B cell (primary cell): ENCODE measurements around the gene LRFN4. TPM values are rescaled to one million over a fixed set of nuclear protein-coding genes. Genes with fewer than 3 reads are reported as not detected.

Experiments
- ATAC-seq: fragments of 200-7000 bp; cut with Tn5 transposase; one replicate; pipeline ENCODE4 v1.10.0; 2021; ENCODE audit warnings: low read depth, mild to moderate bottlenecking, moderate number of reproducible peaks, moderate library complexity
- CTCF ChIA-PET: fragments of 350-600 bp; sonication (Branson Sonifier 250); formaldehyde crosslinking; loops from one replicate; lab custom pipeline; 2021; ENCODE audit warnings: antibody characterized with exemption, inconsistent platforms; lab: Charles Lee
- POLR2A ChIA-PET: fragments of 350-600 bp; sonication (Branson Sonifier 250); formaldehyde crosslinking; loops from one replicate; lab custom pipeline; 2021; ENCODE audit warnings: antibody characterized with exemption; lab: Charles Lee
- DNase-seq: peaks from one replicate; pipeline ENCODE4 v3.0.0; 2013
- H2AFZ ChIP-seq: 2 replicates; pipeline ENCODE4 v1.6.1; 2012; ENCODE audit warnings: mild to moderate bottlenecking, low read depth, low read length; ENCODE audit not compliant: insufficient read depth, poor library complexity, severe bottlenecking
- H3K27ac ChIP-seq, 2 donors: 1 replicate in 1 of 2; 2 replicates in 1 of 2; pipeline ENCODE4 v1.5.1; 2012 to 2013; ENCODE audit warnings: low read length in 2 of 2, mild to moderate bottlenecking in 2 of 2, moderate library complexity in 1 of 2
- H3K27me3 ChIP-seq, 4 experiments: fragments of 200-600 bp in 1 of 4; sonication (generic) in 1 of 4; replicated peaks in 1 of 4; 1 replicate in 2 of 4; 2 replicates in 2 of 4; pipeline versions ENCODE4 v1.6.1 to v1.7.0; 2013 to 2016; ENCODE audit warnings: low read length in 3 of 4, mild to moderate bottlenecking in 2 of 4, mixed read lengths in 1 of 4, moderate library complexity in 1 of 4; ENCODE audit not compliant: insufficient read depth in 4 of 4, control insufficient read depth in 3 of 4; ENCODE audit errors: control extremely low read depth in 1 of 4
- H3K36me3 ChIP-seq, 2 experiments: replicated peaks in 1 of 2; 1 replicate in 1 of 2; 2 replicates in 1 of 2; pipeline versions ENCODE4 v1.6.1 to v1.7.1; 2013; ENCODE audit warnings: low read length in 1 of 2; ENCODE audit not compliant: insufficient read depth in 2 of 2, control insufficient read depth in 1 of 2; ENCODE audit errors: control extremely low read depth in 1 of 2, extremely low read depth in 1 of 2
- H3K4me1 ChIP-seq, 2 donors: fragments of 200-600 bp in 1 of 2; sonication (generic) in 1 of 2; 1 replicate in 1 of 2; 2 replicates in 1 of 2; pipeline versions ENCODE4 v1.5.1 to v1.6.1; 2013 to 2017; ENCODE audit warnings: low read length in 2 of 2; ENCODE audit not compliant: control insufficient read depth in 2 of 2, insufficient read depth in 2 of 2
- H3K4me2 ChIP-seq: replicated peaks from 2 replicates; pipeline ENCODE3; 2012; ENCODE audit warnings: mild to moderate bottlenecking, low read depth, low read length; ENCODE audit not compliant: poor library complexity, severe bottlenecking
- H3K4me3 ChIP-seq, 5 experiments: fragments of 200-600 bp in 1 of 5; sonication (generic) in 1 of 5; 1 replicate in 3 of 5; 2 replicates in 2 of 5; pipeline versions ENCODE4 v1.5.1 to v1.7.0; 2011 to 2016; ENCODE audit warnings: low read length in 4 of 5, mild to moderate bottlenecking in 4 of 5, low read depth in 2 of 5, control low read depth in 1 of 5, moderate library complexity in 1 of 5; ENCODE audit not compliant: insufficient read depth in 1 of 5; ENCODE audit errors: control extremely low read depth in 1 of 5, extremely low read depth in 1 of 5
- H3K79me2 ChIP-seq: fragments of 200-600 bp; sonication (generic); one replicate; pipeline ENCODE4 v1.6.0; 2016; ENCODE audit warnings: low read length; ENCODE audit not compliant: control insufficient read depth, insufficient read depth
- H3K9ac ChIP-seq: fragments of 200-600 bp; sonication (generic); 2 replicates; pipeline ENCODE4 v1.6.1; 2017; ENCODE audit warnings: mild to moderate bottlenecking, low read length, moderate library complexity
- H3K9me3 ChIP-seq, 3 donors: one replicate each; pipeline versions ENCODE4 v1.6.1 to v1.7.1; 2013; ENCODE audit warnings: low read length in 2 of 3; ENCODE audit not compliant: control insufficient read depth in 2 of 3, insufficient read depth in 1 of 3; ENCODE audit errors: control extremely low read depth in 1 of 3
- H4K20me1 ChIP-seq: 2 replicates; pipeline ENCODE4 v1.6.0; 2012; ENCODE audit warnings: mild to moderate bottlenecking, low read length; ENCODE audit not compliant: insufficient read depth, control insufficient read depth, poor library complexity, severe bottlenecking
- H3K27ac Mint-ChIP-seq: one replicate; pipeline ENCODE4 v1.8.0; 2021; ENCODE audit warnings: mixed read lengths
- H3K27me3 Mint-ChIP-seq: one replicate; pipeline ENCODE4 v1.8.0; 2021; ENCODE audit warnings: mixed read lengths
- H3K4me1 Mint-ChIP-seq: one replicate; pipeline ENCODE4 v1.8.0; 2021; ENCODE audit warnings: mixed read lengths
- H3K4me3 Mint-ChIP-seq: one replicate; pipeline ENCODE4 v1.8.0; 2021; ENCODE audit warnings: mixed read lengths
- H3K9me3 Mint-ChIP-seq: one replicate; pipeline ENCODE4 v1.8.0; 2022; ENCODE audit warnings: mixed read lengths; ENCODE audit not compliant: insufficient read depth
- EZH2 ChIP-seq: IDR thresholded peaks from 2 replicates; pipeline ENCODE4 v1.6.1; 2012; ENCODE audit warnings: borderline replicate concordance, low read depth, mild to moderate bottlenecking, moderate library complexity, low read length; ENCODE audit not compliant: insufficient read depth, poor library complexity, severe bottlenecking
- WGBS: methylation state at CpG from one replicate; pipeline ENCODE4 v1.1.5; 2013; ENCODE audit warnings: missing lambda C conversion rate; ENCODE audit not compliant: insufficient coverage; 5-methylcytosine and 5-hydroxymethylcytosine counted together
- intact Hi-C: fragments of 100-400 bp; cut with micrococcal nuclease; formaldehyde crosslinking; loops from one replicate; pipeline ENCODE4 v1.10.0; 2022
- polyA plus RNA-seq: library from polyadenylated mRNA; depleted of rRNA; stranded (reverse); fragments of >200 nt; gene quantifications from 2 replicates; pipeline ENCODE4 v1.2.3, GENCODE V29; 2012
- total RNA-seq, 2 donors: library from RNA; stranded (reverse); fragments of 120-200 nt in 1 of 2; gene quantifications; 1 replicate in 1 of 2; 2 replicates in 1 of 2; pipeline versions ENCODE4 v1.2.3 to v1.2.4, GENCODE V29; 2013 to 2022
- TF ChIP-seq, protein P1 (sequence below): fragments of 200-600 bp; IDR thresholded peaks from one replicate; pipeline ENCODE4 v1.8.0; 2022; ENCODE audit warnings: antibody characterized with exemption, mild to moderate bottlenecking

Gene LRFN4
- total and polyA plus RNA-seq, 2 donors (not counting 1 experiment from before 2014, with no cell fraction given), result 7.1 to 12.1 TPM

DNA sequence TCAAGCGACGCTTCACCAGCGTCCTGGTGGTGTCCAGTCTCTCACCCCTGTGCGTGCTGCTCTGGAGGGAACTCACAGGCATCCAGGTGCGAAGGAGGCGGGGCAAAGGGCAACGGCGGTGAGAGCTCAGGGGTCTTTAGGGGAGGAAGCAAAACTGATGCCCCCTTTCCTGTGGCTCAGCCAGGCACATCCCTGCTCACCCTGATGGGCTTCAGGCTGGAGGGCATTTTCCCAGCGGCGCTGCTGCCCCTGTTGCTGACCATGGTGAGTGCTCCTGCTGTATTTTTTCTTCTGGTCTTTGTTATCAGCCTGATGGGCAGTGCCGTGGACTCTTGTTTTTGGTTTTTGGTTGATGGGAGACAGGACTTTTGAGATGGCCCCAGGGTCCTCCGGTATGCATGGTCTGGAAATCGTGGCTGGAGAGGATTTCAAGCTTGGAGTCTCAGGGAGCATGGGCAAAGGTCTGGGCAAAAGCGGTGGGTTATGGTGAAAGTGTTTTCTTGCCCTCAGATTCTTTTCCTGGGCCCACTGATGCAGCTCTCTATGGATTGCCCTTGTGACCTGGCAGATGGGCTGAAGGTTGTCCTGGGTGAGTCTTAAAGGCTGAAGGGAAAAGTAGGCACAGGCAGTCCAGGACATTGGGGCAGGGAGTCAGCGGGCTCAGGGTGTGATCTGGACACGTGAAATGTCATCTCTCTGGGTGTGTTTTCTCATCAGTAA is 12.9 kb upstream of the LRFN4 start:
- peaks cover 28 to 37% of the 10 kb centered on the region in 2 donors for H3K4me1 ChIP-seq
- CTCF ChIA-PET, result interaction anchor here (0.6 to 3.5 kb wide), 7 partner anchors 8 to 264 kb away, joined by 3 to 20 read pairs (median 5); partner anchors contain the start of gene RBM4B
- H3K4me2 ChIP-seq, result peak overlapping the region; percentile 86
- peaks cover 3 to 49% of the 10 kb centered on the region in 2 experiments for H3K36me3 ChIP-seq
- H3K27me3 ChIP-seq, result no peaks in the 10 kb centered on the region
- DNase-seq (peak; percentile 8), ATAC-seq (no peak)
- intact Hi-C loops, result loop anchor here (1.0 to 2.0 kb wide), 4 partner anchors 12 to 297 kb away; partner anchors contain the start of genes ACTN3, RBM4 and ZDHHC24
- peak overlapping the region; percentile 74 to 100 (median 95) for H3K4me3 ChIP-seq
- no peak for TF ChIP-seq EZH2
- TF ChIP-seq, protein P1, sequence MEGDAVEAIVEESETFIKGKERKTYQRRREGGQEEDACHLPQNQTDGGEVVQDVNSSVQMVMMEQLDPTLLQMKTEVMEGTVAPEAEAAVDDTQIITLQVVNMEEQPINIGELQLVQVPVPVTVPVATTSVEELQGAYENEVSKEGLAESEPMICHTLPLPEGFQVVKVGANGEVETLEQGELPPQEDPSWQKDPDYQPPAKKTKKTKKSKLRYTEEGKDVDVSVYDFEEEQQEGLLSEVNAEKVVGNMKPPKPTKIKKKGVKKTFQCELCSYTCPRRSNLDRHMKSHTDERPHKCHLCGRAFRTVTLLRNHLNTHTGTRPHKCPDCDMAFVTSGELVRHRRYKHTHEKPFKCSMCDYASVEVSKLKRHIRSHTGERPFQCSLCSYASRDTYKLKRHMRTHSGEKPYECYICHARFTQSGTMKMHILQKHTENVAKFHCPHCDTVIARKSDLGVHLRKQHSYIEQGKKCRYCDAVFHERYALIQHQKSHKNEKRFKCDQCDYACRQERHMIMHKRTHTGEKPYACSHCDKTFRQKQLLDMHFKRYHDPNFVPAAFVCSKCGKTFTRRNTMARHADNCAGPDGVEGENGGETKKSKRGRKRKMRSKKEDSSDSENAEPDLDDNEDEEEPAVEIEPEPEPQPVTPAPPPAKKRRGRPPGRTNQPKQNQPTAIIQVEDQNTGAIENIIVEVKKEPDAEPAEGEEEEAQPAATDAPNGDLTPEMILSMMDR, result no peak
- Mint-ChIP-seq H3K4me1 (peaks cover 42% of the 10 kb centered on the region), H3K4me3 (peak overlapping the region; percentile 90), H3K27me3 (no peaks in the 10 kb centered on the region), H3K27ac (peak overlapping the region; percentile 94), H3K9me3 (no peaks in the 10 kb centered on the region)
- H3K79me2 ChIP-seq, result peaks cover 59% of the 10 kb centered on the region
- POLR2A ChIA-PET, result interaction anchor here (0.6 to 2.6 kb wide), 8 partner anchors 8 to 364 kb away, joined by 3 to 18 read pairs (median 4); partner anchors contain the start of genes DPP3 and RBM4B
- peaks cover 46% of the 10 kb centered on the region for H4K20me1 ChIP-seq
- H2AFZ ChIP-seq, result peak overlapping the region; percentile 85
- 25% methylated on average over 16 of the region's 16 CpGs for WGBS
- peak overlapping the region; percentile 98 for H3K9ac ChIP-seq
- peak overlapping the region; percentile 51 to 99 for H3K27ac ChIP-seq
- H3K9me3 ChIP-seq, result no peaks in the 10 kb centered on the region
